ENCODE results near the gene OR6J1. TPM values are rescaled to one million over a fixed set of nuclear protein-coding genes. Genes with fewer than 3 reads are reported as not detected.
"Not testable (repeated sequence)": the region's sequence is repeated elsewhere in the genome, so short reads cannot be mapped to it uniquely, and the experiment has no call there.

Gene OR6J1
- polyA plus RNA-seq, 3 donors, result 0.07 to 0.24 (median 0.11) TPM

DNA sequence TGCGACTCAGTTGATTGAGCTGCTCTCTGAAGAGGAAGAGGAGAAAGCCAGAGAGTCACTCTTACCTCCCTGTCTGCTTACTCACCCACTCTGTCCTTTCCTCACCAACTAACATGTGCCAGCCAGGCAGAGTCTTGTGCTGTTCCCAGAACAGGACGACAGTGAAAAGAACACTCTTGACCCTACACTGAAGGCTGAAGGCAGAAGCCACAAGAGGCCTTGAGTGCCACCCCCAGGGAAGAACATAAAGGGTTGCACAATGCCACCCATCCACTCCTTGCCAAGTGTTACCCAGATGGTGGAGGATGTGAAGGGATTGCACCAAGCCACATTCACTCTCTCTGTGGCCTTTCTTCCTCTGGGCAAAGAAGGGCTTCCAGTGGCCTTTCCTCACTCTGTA, 33.2 kb downstream of the OR6J1 start:
- DNase-seq (ENCODE audit: low read depth in 3 of 3, low spot score in 2 of 3), result no peak

DNA sequence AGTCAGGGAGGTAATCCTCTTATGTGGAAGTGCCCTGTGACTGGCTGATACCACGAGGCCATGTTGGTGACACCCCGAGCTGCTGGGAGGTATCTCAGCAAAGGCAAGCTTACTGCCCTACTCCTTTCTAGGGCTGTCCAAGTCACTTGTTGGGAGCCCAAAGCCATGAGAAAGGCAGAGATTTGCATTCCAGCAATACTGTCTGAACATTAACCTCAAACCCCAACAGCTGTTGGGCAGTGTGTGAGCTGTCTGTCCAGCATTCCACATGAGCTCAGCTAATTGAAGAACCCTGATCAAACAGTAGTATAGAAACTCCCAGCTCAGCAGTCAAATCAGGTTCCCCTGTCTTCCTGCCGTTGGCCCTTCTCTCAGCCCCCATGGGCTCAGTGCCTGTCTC, 36.9 kb downstream of the OR6J1 start:
- DNase-seq (ENCODE audit: low read depth in 3 of 3, low spot score in 2 of 3), result no peak

DNA sequence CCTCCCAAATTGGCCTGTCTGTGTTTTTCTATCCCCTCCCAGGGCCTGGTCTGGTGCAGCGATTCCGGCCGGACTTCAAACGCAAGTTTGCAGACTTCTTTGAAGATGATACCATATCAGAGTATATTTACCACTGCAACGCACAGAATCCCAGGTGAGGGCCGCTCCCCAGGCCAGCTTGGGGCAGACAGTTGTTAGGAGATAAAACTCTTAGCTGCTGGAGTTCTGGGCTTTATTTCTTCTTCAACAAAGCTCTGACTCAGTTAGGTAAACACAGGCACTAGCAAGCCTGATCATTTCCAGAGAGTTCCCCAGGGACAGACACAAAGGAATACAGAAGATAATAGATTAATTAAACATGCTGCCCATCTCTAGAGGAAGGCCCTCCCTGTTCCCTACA, 37.8 kb downstream of the OR6J1 start:
- DNase-seq (ENCODE audit: low read depth in 3 of 3, low spot score in 2 of 3), result no peak

DNA sequence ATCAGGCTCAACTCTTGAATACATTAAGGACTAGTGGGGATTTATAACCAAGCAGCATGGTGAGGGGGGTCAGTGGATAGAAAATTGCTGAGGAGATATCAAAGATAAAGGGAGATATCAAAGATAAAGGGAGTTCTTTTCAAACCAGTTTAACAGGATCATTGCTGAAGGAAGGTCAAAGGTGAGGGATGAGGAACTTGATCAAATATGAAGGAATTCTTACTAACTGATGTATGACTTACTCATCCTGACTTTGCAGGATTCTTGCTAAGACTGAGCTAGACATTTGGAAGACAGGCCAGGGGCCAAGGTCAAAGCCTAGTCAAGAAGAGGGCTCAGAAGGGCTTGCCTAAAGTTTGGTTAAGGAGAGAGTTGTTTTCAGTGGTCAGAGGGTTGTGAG, 41.3 kb downstream of the OR6J1 start:
- DNase-seq (ENCODE audit: low read depth in 3 of 3, low spot score in 2 of 3), result no peak

DNA sequence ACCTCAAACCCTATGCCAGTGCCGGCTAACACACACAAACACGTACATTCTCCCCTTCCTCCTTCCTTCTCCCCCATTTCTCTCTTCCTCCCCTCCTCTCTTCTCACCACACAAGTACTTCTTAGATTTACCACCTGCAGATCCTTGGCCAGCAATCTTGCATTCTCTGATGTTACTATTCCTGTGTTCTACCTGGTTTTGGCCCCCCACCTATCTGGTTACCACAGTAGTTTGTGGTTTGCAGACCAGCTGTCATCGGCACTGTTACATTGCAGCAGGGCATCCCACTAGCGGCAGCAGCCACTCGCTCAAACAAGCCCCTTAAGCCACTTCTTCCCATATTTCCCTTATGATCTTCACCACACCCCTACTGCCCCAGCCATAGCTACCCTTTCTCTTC, 42.2 kb downstream of the OR6J1 start:
- DNase-seq (ENCODE audit: low read depth in 3 of 3, low spot score in 2 of 3), result no peak

DNA sequence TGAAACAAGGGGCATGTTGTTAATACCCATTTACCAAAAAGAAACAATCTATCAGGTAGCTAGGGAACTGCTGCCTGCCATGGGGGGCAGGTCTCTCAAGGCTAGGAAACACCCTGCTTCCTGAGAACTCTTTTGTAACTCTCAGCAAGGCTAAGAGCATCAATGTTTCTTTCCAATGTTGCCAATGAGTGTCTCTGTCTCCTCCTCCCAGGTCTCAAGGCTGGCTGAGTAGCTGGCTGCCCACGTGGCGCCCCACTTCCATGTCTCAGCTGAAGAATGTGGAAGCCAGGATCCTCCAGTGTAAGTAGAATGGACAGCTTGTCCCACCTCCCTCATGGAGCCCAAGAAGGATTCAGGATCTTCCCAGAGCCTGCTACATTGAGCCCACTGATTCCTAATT, 42.7 kb downstream of the OR6J1 start:
- DNase-seq (ENCODE audit: low read depth in 3 of 3, low spot score in 2 of 3), result no peak

DNA sequence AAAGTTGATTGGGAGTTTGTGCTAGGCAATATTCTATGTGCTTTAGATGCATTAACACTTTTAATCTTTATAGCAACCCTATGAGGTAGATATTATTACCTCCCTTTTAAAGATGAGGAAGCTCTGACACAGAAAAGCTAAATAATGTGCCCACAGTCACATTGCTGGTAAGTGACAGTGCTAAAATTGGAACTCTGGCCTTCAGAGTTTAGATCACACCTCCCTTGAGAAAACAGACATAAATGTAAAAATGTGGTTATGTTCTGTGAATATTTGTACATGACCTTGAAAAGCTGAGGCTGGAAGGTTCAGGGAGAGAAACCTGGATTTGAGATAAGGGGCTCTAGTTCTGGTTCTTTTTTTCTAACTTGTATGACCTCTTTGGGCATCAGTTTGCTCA, 44.1 kb downstream of the OR6J1 start:
- no peak for DNase-seq (ENCODE audit: low read depth in 3 of 3, low spot score in 2 of 3)

GRCh38 chr14:22599349-22599748, 44.8 kb downstream of the OR6J1 start:
- no peak for DNase-seq (ENCODE audit: low read depth in 3 of 3, low spot score in 2 of 3)

- DNase-seq (ENCODE audit: low read depth in 3 of 3, low spot score in 2 of 3), result peak; percentile 19 to 31 (median 26)
These were observed 45.3 kb downstream of the OR6J1 start for GRCh38 chr14:22598896-22599244.

DNA sequence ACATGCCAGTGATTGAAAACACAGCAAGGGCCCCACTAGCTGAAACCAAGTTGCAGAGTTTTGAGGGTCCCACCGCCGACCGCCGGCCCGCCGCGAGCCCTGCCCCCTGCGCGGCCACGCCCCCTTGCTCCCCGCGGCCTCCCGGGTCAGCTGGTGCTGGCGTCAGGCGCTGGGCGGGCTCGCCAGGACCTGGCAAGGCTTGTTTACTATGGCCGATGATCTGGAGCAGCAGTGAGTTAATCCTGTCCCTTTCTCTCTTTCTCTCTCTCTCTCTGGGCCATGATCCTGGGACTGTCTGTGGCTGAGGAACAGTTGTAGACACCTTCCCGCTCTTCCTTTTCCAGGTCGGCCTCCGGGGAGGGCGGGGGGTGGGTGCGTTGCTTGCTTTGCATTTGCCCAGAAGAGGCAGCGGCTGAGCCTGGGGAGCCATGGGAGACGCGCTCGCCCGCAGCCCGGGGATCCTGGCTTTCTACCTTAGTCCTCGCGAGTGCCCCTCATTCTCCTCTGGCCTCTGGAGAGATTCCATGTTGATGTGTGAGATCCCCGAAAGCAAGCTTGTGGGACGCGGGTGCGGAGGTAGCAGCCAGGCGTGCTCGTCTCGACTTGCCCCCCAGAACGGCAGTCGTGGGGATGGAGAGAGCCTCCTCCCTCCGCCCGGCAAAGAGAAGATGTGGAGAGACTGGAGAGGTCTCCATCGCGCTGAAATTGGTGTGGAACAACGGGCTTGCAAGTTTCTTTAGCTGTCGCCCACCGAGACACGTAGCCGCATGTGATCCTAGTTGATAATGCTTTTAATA, 45.9 kb downstream of the OR6J1 start, which contains the start of gene ABHD4:
Gene ABHD4 (plus strand): TSS at position 202 of the 797 bp plus-strand sequence. CDS start 7 bp downstream, at position 209.
- DNase-seq (ENCODE audit: low read depth in 3 of 3, low spot score in 2 of 3), result peak; percentile 59 to 65 (median 61)

- DNase-seq (ENCODE audit: low read depth in 3 of 3, low spot score in 2 of 3), result no peak
These were observed 46.4 kb downstream of the OR6J1 start for GRCh38 chr14:22597771-22598098.

GRCh38 chr14:22597265-22597664, 46.9 kb downstream of the OR6J1 start:
- no peak for DNase-seq (ENCODE audit: low read depth in 3 of 3, low spot score in 2 of 3)

DNA sequence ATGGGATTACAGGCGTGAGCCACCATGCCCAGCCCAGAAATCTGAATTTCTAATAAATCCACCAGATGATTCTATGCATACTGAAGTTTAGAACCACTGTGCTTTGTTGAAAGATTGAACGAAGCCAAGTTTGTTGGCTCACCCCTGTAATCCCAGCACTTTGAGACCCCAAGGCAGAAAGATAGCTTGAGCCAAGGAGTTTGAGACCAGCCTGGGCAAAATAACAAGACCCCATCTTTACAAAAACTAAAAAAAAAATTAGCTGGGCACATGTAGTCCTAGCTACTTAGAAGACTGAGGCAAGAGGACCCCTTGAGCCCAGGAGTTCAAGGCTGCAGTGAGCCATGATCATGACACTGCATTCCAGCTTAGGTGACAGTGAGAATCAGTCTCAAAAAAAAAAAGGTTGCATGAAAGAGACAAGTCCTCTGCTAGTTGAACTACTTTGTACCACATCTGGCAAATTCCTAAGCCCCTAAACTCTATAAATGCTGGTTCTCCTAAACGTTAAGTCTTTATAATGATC, 47.7 kb downstream of the OR6J1 start:
- DNase-seq (ENCODE audit: low read depth in 3 of 3, low spot score in 2 of 3), result no peak

DNA sequence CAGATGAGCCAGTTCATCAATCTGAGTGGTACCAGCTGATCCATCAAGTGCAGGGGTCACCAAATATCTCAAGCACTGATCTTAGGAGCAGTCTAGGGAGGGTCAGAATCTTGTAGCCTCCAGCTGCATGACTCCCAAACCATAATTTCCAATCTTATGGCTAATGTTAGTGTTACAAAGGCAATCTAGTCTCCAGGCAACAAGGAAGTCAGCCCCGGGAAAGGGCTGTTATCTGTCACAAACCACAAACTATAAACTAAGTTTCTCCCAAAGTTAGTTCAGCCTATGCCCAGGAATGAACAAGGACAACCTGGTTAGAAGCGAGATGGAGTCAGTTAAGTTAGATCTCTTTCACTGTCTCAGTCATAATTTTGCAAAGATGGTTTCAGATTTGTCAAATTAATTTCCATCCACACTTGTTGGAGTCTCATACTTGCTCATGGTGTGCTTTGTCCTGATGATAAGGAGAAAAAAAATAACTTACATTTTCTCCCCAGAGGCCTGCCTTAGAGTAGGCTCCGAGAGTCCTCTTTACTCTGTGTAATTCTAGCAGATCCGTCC, 49.9 kb downstream of the OR6J1 start:
- no peak for DNase-seq (ENCODE audit: low read depth in 3 of 3, low spot score in 2 of 3)

GRCh38 chr14:22593601-22594000, 50.6 kb downstream of the OR6J1 start:
- no peak for DNase-seq (ENCODE audit: low read depth in 3 of 3, low spot score in 2 of 3)

GRCh38 chr14:22593189-22593588, 51.0 kb downstream of the OR6J1 start:
- DNase-seq (ENCODE audit: low read depth in 3 of 3, low spot score in 2 of 3), result no peak

DNA sequence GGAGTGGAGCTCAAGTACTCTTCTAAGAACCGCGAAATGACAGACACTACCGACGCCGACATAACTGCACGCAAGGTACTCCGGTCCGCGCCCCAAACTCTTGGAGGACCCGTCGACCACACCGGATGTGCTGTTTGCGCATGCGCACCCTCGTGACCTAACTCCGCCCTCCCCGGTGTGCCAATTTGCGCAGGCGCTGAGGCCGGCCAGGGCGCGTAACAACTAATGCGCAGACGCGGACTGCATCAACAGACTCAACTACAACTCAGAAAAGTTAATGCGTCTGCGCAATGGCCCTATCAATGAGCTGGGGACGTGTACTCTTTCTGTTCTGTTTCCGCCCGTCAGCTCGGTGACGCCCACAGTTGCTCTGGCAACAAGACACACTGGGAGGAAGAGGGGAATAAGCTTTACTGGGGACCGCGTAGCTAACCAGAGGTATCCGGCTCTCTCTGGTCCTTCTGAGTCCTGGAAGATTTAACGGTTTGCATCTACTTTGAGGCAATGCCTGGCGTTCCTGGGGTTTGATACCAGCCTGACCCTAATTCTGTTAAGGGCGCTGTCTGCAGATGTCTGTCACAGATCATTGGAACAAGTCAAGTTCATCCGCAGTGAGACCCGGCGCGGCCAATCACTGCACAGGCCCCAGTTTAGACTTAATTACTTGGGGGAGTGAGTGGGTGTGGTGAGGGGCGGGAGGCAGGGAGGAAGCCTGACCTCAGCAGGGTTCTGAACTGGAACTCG, 54.9 kb downstream of the OR6J1 start, which contains the start of gene DAD1:
Gene DAD1 (minus strand): TSS at position 129 of the 744 bp plus-strand sequence. CDS start 67 bp downstream, at position 62.
- peak; percentile 95 to 100 (median 99) for DNase-seq (ENCODE audit: low read depth in 3 of 3, low spot score in 2 of 3)

DNA sequence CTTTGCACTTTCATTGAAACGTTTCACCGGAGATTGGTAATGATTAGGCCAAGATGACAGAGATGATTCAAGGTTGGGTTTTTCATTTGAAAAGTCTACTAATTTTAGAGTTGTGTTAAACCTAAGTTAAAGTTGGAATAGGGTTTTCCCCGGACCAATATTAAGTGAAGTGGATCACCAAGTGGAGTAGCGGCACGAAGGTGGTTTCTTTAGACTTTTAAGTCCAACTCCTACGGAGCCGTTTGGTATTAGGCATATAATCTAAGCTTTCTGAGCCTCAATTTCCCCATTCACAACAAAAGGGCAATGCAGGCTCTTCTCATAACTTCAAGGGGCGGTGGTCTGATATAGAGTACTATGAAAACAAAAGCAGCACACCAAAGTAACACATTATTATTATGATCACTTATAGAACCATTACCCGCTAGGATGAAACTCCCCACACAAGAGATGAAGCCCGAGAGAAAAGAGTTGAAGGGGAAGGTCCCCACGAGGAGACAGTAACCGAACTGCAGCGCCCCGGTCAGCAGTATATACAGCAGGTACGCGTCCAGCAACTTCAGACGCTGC, 55.5 kb downstream of the OR6J1 start:
- no peak for DNase-seq (ENCODE audit: low read depth in 3 of 3, low spot score in 2 of 3)

DNA sequence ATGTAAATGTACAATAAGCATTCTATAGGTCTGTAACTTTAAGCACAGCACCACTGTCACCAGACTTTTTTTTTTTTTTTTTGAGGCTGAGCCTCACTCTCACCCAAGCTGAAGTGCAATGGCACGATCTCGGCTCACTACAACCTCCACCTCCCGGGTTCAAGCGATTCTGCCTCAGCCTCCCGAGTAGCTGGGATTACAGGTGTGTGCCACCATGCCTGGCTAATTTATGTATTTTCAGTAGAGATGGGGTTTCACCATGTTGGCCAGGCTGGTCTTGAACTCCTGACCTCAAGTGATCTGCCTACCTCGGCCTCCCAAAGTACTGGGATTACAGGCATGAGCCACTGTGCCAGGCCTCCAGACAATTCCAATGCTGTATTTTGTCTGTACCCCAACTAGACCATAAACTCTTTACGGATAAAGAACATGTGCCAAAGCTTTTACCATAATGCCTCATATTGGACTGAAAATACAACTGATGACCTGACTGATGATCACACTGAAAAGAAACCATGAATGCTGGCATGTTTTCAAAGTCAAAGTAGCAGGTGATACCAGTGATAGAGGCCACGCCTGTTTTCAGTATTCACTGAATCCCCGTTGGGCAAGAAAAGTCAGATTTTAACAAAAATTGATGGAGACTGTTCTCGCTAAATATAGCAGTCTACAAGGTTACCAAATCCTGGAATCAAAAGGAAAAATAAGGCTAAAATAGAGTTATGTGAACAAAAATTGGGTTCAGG, 56.3 kb downstream of the OR6J1 start:
- DNase-seq (ENCODE audit: low read depth in 3 of 3, low spot score in 2 of 3), result not testable (repeated sequence)

- DNase-seq (ENCODE audit: low read depth in 3 of 3, low spot score in 2 of 3), result no peak
These were observed 56.9 kb downstream of the OR6J1 start for GRCh38 chr14:22587247-22587646.

Data from right renal cortex interstitium (tissue), 3 donors.